Mucosa of stomach (tissue), 1 donor: Measurements from ENCODE around the gene GNAI2.
"Not testable (repeated sequence)": the region's sequence is repeated elsewhere in the genome, so short reads cannot be mapped to it uniquely, and the experiment has no call there.

ENCODE experiments used
- H3K27me3 ChIP-seq: one replicate; pipeline ENCODE4 v1.7.0; 2013; ENCODE audit warnings: mild to moderate bottlenecking, low read length; ENCODE audit not compliant: control insufficient read depth, insufficient read depth
- H3K36me3 ChIP-seq: one replicate; pipeline ENCODE4 v1.7.0; 2013; ENCODE audit warnings: low read length; ENCODE audit not compliant: control insufficient read depth, insufficient read depth
- H3K4me1 ChIP-seq: one replicate; pipeline ENCODE4 v1.7.0; 2013; ENCODE audit warnings: mild to moderate bottlenecking, low read length; ENCODE audit not compliant: control insufficient read depth, insufficient read depth
- H3K4me3 ChIP-seq: one replicate; pipeline ENCODE4 v1.7.0; 2013; ENCODE audit warnings: low read length
- H3K9ac ChIP-seq: one replicate; pipeline ENCODE4 v1.7.0; 2013; ENCODE audit warnings: mild to moderate bottlenecking, low read length, moderate library complexity
- H3K9me3 ChIP-seq: one replicate; pipeline ENCODE4 v1.7.0; 2013; ENCODE audit warnings: mild to moderate bottlenecking, low read length, moderate library complexity; ENCODE audit not compliant: control insufficient read depth
- donor health status: Pancreatic carcinoma.

Gene GNAI2

GRCh38 chr3:50279255-50280016, 43.4 kb downstream of the GNAI2 start:
- H3K9ac ChIP-seq: no peak overlapping the region
- no peaks in the 10 kb centered on the region for H3K36me3 ChIP-seq
- H3K27me3 ChIP-seq: peaks cover 4% of the 10 kb centered on the region
- peaks cover 4% of the 10 kb centered on the region for H3K4me1 ChIP-seq
- no peaks in the 10 kb centered on the region for H3K9me3 ChIP-seq
- H3K4me3 ChIP-seq: no peak overlapping the region

- H3K9me3 ChIP-seq, H3K4me1 ChIP-seq, H3K4me3 ChIP-seq, H3K36me3 ChIP-seq, H3K9ac ChIP-seq, H3K27me3 ChIP-seq: not testable (repeated sequence)
These were observed 48.1 kb downstream of the GNAI2 start for GRCh38 chr3:50284121-50284520.

GRCh38 chr3:50286322-50287227, 50.6 kb downstream of the GNAI2 start:
- Histone ChIP-seq H3K4me1 (peaks cover 15% of the 10 kb centered on the region), H3K9me3 (no peaks in the 10 kb centered on the region), H3K36me3 (peaks cover 9% of the 10 kb centered on the region), H3K9ac (no peak overlapping the region), H3K27me3 (no peaks in the 10 kb centered on the region), H3K4me3 (no peak overlapping the region)

DNA sequence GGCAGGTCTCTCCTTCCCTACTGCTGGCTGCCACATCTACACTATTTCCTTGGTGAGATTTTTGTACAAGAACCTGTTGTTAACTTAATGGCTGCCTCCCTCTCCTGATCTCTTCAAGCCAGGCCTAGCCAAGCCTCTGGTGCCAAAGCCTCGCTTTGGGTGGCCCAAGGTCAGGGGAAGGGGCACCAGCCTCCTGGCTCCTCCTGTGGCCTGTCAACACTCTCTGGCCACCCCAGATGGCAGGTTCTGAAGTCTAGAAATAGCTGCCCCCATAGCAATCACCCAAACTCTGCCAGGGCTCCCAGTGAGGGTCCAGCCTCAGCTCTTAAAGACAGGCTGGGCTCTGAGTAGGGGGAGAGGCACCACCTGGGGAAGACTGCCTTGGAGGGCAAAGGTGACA, 51.3 kb downstream of the GNAI2 start:
- Histone ChIP-seq H3K36me3 (peaks cover 9% of the 10 kb centered on the region), H3K27me3 (no peaks in the 10 kb centered on the region), H3K4me3 (no peak overlapping the region), H3K9ac (no peak overlapping the region), H3K4me1 (peaks cover 15% of the 10 kb centered on the region), H3K9me3 (no peaks in the 10 kb centered on the region)

- Histone ChIP-seq H3K4me1 (peaks cover 25% of the 10 kb centered on the region), H3K4me3 (no peak overlapping the region), H3K36me3 (peaks cover 9% of the 10 kb centered on the region), H3K27me3 (no peaks in the 10 kb centered on the region), H3K9ac (no peak overlapping the region), H3K9me3 (no peaks in the 10 kb centered on the region)
These were observed 52.5 kb downstream of the GNAI2 start for GRCh38 chr3:50288387-50289007.

DNA sequence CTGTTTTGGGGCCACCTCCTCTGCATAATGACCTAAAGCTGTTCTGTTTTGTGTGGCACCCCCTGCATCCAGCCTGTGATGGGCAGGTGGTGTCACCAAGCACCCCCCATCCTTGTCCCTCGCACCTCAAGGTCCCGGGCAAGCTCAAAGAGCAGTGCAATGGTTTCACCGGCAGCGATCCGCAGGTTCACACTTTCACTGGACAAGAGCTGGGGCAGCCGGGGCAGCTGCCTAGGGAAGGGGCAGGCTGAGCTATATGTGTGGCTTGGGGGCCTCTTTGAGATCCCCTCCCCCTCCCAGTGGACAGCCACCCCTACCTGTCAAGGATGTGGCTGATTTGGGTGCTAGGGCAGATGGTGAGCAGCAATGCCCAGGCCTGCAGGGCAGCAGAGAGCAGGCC, 53.1 kb downstream of the GNAI2 start:
- H3K9ac ChIP-seq: no peak overlapping the region
- H3K4me1 ChIP-seq: peaks cover 27% of the 10 kb centered on the region
- H3K9me3 ChIP-seq: no peaks in the 10 kb centered on the region
- no peak overlapping the region for H3K4me3 ChIP-seq
- H3K27me3 ChIP-seq: no peaks in the 10 kb centered on the region
- peaks cover 9% of the 10 kb centered on the region for H3K36me3 ChIP-seq

GRCh38 chr3:50290161-50290641, 54.2 kb downstream of the GNAI2 start:
- Histone ChIP-seq H3K27me3 (no peaks in the 10 kb centered on the region), H3K36me3 (peaks cover 9% of the 10 kb centered on the region), H3K4me1 (peaks cover 27% of the 10 kb centered on the region), H3K9ac (peak overlapping the region; percentile 42), H3K4me3 (no peak overlapping the region), H3K9me3 (no peaks in the 10 kb centered on the region)

- Histone ChIP-seq H3K4me3 (peak within 1 kb of the TSS; percentile 87), H3K9ac (peak within 1 kb of the TSS; percentile 89), H3K9me3 (no peaks in the 10 kb centered on the region), H3K36me3 (peaks cover 9% of the 10 kb centered on the region), H3K27me3 (no peaks in the 10 kb centered on the region), H3K4me1 (peaks cover 29% of the 10 kb centered on the region)
These were observed 56.4 kb downstream of the GNAI2 start, which contains the start of gene IFRD2 for GRCh38 chr3:50292159-50293078. Gene IFRD2, minus strand, starts transcription at chr3:50292429. Its CDS starts 155 bp downstream, at chr3:50292274.

DNA sequence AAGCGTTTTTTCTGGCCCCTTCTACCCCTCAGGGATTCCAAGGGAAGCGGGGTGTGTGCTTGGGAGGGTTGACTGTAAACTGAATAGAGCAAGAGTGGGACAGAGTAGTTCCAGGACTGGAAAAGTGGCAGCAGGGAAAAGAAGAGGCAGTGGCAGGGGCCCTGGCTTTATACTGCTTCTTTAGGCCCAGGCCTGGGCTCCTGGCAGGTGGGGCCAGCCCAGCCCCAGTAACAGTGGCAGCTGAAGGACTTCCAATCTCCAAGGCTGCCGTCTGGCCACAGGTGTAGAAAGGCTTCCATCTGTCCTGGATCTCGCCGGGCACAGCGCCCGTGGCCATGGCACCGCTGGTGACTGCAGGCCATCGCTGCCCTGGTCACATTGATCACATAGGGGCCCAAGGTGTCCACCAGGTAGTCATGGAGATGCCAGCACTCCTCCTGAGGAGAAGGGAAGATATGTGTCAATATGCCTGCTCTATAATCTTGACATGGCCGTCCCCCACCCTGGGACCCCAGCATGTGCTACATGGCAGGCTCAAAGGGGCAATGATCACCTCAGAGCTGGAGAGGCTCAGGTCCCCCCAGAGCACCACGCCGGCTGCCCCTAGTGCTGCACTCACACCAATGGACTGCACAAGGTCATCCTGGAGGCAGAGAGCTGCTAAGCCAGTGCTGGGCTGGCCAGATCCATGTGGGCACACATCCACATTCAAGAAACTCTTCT, 57.2 kb downstream of the GNAI2 start:
- Histone ChIP-seq H3K9me3 (no peaks in the 10 kb centered on the region), H3K27me3 (no peaks in the 10 kb centered on the region), H3K9ac (peak overlapping the region; percentile 75), H3K4me3 (peak overlapping the region; percentile 87), H3K36me3 (peaks cover 9% of the 10 kb centered on the region), H3K4me1 (peaks cover 37% of the 10 kb centered on the region)

DNA sequence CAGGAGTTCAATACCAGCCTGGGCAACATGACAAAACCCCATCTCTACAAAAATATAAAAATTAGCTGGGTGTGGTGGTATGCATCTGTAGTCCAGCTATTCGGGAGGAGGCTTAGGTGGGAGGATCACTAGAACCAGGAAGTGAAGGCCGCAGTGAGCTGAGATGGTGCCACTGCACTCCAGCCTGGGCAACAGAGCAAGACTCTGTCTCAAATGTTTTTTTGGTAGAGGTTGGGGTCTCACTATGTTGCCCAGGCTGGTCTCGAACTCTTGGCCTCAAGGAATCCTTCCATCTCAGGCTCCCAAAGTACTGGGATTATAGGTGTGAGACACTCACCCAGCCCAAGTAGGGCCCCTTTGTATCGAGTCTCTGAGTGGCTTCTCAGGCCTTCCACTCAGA, 58.1 kb downstream of the GNAI2 start:
- peaks cover 46% of the 10 kb centered on the region for H3K4me1 ChIP-seq
- H3K27me3 ChIP-seq: no peaks in the 10 kb centered on the region
- H3K4me3 ChIP-seq: no peak overlapping the region
- peaks cover 6% of the 10 kb centered on the region for H3K36me3 ChIP-seq
- H3K9me3 ChIP-seq: no peaks in the 10 kb centered on the region
- H3K9ac ChIP-seq: no peak overlapping the region
